HG02571 (cell line): ENCODE results near the gene IZUMO1.
"Not testable (repeated sequence)": the region's sequence is repeated elsewhere in the genome, so short reads cannot be mapped to it uniquely, and the experiment has no call there.

Experiments
- ATAC-seq: cut with Tn5 transposase; IDR thresholded peaks from one replicate; pipeline ENCODE4 v1.9.1; 2021; ENCODE audit warnings: mild to moderate bottlenecking, moderate library complexity; ENCODE audit not compliant: unreplicated experiment

IZUMO1 gene

DNA sequence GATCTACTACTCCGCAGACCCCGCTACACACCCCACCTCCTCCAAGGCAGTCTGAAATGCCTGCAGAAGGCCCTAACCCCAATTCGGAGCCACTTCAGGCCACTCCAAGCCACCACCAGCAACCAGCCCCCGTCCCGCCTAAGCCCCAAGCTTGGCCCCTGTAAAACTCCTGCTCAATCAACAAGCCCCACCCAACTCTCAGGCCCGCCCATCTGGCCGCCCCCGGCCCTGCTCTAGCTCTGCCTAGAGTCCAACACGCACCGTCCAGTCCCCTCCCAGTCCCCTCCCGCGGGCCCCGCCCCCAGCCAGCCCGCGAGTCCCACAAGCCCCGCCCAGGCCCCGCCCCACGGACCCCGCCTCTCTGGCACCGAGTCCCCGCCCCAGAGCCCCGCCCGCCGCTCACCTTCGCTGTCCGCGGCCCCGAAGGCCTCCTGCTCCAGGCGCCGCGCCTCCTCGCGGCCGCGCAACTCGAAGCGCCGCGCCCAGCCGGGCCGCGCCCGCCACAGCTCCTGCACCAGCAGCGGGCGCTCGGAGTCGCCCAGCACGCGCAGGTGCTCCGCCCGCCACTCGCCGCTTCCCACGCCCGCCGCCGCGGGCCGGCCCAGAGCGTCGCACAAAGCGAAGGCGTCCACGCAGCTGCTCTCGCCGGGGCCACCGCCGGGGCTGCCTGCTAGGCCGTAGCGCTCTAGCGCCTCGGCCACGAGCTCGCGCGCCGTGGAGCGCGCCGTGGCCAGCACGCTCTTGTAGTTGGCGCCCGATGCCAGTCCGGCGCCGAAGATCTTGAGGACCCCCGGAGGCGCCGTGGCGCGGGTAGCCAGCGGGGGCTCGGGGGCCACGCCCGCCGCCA, 7.9 kb downstream of the IZUMO1 start:
- no peak for ATAC-seq

DNA sequence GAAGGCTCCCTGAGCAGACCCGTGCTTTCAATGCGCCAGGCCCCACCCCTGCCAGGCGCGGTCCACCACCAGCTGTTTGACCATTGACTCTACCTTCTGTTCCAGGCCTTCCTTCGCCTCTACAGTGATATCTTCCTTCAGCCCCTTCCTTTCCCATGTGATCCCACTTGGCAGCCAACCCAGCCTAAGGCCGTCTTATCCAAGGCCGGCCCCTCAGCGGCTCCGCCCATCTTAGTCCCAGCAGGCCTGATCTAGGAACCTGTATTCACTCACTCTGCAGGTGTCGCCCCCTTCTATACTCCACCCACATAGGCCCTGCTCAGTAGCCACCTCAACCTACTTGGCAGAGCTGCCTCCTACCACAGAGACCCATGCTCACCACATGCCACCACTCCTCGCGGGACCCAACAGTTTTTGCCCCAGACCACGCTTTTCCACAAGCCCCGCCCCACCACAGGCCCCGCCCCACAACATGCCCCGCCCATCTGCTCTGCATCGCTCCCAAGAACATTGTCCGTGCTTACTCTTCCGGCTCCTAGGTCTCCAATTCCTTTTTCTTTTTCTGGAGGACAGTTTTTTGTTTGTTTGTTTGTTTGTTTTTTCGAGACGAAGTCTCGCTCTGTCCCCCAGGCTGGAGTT, 9.2 kb downstream of the IZUMO1 start:
- no peak for ATAC-seq

DNA sequence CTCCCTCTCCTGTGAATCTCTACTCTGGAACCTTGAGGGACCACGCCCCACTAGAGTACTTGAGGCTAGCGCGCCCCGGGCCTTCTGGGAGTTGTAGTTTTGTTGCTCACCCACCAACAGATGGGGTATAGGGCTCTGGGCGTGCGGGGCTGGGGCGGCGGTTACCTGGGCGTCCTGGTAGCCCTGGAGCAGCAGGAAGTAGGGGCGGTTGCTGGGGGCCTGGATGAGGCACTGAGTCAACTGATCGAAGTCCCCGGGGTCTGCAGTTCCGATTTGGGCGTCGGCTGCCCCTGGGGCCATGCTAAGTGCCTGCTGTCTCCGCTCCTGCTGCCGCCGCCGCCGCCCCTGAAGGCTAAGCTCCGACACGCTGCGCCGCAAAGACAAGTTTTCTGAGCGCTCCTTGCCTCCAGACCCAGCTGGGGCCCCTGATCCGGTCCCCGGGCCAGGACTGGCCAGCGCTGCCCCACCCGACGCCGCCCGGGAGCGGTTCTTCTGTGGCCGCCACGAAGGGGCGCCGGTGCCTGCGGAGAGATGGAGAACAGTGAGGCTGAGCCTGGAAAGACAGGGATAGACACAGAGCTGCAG, 11.6 kb downstream of the IZUMO1 start:
- ATAC-seq: no peak

DNA sequence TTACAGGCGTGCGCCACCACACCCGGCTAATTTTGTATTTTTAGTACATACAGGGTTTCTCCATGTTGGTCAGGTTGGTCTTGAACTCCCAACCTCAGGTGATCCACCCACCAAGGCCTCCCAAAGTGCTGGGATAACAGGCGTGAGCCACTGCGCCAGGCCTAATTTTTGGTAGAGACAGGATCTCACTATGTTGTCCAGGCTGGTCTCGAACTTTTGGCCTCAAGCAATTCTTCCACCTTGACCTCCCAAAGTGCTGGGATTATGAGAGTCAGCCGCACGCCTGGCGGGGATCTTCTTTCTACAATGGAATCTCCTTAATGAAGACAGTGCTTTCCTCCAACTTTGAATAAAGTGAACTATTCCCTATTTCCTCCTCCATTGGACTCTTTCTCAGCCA, 12.1 kb downstream of the IZUMO1 start:
- no peak for ATAC-seq

DNA sequence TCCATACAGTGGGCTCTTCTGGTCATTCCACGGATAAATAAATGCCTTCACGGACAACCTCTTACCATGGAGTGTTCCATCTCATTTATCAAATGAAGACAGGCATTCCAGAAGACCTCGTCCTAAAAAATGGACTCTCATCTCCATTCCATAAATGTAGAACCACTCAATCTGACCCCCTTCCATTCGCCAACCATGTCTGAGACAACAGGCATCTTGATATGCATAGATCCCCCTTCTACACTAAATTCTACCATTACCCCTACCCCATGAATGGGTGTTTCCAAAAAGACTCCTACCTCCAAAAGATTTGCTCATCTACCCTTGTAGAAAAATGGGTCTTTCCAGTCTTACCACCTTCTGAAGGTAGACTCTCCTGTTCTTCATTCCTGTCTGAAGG, 15.3 kb downstream of the IZUMO1 start:
- ATAC-seq: no peak

DNA sequence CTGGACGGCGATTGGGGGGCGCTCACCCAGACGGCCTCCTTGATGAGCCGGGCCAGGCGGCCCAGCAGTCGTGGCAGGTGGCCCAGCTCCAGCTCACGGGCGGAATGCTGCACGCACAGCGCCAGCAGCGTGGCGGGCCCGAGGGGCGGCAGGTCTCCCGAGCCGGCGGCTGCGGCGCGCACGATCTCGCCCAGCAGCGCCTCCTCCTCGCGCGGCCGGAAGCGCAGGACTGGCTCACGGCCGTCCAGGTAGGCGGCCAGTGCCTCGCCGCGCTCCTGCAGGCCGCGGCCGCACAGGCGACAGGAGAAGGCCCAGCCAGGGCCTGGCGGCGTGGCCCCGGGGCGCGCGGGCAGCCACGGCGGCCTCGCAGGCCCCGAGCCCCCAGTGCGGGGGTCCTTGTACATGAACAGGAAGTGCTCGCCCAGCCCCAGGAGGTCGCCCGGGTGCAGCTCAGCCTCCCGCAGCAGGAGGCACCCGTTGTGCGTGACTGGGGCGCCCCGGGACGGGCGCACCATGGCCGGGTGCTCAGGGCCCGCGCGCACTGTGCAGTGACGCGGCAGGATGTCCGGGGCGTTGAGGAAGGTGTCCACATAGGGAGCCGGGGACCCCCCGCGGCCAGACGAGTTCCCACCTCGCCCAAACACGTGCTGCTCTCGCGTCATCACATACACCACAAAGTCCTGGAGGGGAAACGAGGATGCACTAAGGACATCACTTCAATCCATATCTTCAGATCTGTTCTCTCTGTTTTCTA, 17.6 kb downstream of the IZUMO1 start:
- no peak for ATAC-seq

DNA sequence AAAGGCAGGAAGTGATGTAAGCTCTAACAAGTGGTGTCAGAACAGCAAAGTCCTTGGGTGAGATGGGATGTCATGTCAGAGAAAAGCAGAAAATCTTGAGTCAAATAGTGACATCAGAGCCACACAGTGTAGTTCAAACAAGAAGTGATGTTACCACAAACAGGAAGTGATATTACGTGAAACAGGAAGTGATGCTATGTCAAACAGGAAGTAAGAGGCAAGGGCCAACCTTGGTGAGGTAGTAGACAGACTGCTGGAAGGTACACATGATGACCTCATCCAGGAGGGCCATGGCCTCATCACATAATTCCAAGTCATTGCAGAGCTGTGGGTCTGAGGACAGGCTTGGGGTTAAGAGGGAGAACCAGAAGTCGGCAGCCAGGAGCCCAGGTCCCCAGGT, 20.2 kb downstream of the IZUMO1 start:
- no peak for ATAC-seq

DNA sequence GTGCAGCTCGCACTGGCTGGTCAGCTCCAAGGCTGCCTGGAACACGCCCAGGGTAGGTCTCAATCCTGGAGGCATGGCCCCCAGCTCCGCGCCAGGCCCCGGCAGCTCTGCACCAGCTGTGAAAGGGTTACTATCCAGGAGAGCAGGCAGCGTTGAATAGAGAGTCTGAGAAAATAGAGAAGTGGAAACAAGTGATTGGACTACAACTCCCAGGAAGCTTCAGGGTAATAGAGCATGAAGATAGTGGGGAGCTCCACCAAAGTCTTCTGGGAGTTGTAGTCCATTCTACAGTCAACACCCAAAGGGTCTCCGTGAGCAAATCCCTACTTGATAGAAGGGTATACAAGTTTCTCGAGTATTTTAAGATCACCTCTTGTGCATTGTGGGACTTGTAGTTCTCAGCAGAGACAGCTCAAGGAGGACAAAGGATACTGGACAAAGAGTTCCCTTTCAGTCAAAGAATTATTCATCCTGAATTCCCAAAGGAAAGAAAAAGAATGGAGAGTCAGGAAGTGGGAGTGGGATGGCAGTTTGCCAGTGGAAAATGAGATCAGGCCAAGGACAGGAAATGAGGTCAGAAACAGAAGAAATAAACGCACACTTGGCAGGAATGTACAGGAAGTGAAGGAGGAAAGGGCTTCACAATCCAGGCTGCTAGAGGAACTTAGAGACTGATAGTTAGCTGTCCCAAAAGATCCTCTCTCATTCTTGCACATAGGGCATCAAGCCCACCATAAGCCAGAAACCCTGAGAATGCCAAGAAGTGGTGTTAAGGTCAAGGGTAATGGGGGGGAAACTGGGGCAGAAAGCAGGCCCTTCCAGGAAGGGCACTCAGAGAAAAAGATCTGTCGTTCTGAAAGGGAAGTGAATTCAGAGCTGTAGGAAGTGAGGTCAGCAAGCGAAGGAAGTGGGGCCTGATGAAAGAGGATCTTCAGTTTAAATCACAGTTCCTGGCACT, 21.6 kb downstream of the IZUMO1 start:
- no peak for ATAC-seq

DNA sequence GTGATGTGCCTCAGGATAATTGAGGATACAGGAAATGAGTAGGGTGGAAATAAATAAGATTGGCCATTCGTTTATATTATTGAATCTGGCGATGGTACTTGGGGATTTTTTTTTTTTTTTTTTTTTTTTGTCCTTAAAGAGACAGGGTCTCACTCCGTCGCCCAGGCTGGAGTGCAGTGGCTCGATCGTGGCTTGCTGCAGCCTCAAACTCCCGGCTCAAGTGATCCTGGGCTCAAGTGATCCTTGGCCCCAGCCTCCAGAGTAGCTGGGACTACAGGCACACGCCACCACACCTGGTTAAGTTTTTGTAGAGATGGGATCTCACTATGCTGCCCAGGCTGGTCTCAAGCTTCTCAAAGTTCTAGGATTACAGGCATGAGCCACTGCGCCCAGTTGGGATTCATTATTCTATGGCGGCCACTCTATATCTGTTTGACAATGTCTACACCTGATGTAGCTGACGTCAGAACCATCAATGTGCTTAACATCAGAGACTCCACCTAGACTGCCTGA, 24.5 kb downstream of the IZUMO1 start:
- ATAC-seq: no peak

DNA sequence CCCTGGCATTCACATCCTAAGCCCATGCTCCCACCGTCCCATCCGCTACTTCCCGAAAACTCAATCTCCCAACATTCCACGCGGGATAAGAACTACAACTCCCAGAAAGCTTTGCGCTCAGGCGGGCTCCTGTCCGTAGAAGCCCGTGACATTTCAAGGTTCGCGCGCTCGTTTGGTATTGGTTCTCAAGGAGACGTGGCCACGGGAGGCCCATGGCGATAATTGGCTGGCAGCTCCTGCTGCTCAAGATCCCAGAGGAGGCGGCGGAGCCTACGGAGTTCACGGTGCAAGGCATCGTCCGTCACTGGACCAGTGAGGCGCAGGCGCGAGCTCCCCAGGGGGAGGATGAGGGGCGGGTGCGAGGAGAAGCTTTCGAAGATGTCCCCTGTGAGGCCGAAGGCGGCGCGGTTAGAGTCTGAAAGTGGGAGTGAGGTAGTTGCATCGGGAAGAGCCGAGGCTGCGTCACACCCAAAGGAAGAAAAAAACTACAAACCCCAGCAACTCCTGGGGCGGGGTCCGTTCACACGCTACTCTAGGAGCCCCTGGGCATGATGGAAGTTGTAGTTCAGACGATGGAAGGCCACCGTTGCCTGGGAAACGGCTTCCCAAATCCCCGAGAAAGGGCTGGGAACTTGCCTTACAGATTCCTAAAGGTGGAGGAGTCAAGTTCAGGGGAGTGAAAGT, 26.0 kb downstream of the IZUMO1 start:
- ATAC-seq: peak; percentile 75

DNA sequence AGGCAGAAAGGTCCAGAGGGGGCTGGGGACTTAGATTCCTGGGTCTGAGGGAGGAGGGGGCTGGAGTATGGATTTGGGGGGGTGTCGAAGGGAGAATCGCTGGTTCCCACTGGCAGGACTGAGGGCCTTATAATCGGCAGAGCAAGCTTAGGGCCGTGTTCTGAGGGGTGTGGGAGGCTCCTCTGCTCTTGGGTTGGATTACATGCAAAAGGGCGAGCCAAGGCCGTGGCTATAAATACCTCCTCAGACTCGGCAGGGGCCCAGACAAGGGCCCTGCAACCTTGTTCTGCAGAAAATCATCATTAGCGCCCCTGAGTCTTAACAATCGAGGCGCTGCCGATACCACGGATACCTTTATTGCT, 26.5 kb downstream of the IZUMO1 start:
- ATAC-seq: no peak

DNA sequence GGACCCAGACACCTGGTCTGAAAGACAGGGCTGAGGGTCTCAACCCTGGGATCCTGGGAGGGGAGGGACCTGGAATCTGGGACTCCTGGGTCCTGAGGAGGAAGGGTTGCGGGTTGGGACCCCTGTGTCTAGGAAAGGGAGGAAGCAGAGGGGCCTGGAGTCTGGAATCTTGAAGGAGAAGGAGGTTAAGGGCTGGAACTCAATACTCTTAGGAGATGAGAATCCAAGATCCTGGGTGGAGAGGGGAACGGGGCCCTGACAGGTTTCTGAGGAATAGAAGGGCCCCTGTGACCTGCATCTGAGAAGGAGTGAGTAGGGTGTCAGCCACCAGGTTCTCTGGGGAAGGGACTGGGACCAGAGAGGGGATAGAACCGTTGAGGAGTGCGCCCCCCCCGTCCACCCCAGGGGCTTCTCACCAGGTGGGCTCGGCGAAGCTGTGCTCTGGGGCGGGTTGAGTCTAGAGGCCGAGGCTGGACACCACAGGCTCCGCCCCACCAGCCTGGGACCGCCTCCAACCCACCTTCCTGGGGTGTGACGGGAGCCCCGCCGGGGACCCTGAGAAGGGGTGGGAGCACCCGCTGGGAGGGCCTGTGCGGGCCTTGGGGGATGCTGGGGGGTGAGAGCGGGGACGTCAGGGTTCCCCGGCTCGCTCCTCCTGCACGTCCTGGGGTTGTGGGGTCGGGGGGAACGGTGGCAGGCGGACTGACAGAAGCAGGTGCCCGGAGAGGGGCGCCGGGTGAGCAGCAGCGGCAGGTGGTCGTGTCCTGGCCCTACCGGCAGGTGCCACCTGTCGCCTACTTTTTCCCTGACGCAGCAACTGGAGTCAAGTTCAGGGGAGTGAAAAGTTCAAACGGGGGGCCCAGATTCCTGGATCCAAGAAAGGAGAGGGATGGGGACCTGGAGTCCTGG, 27.2 kb downstream of the IZUMO1 start, which contains the start of gene MAMSTR:
Gene MAMSTR (minus strand): TSS at position 463 of the 909 bp plus-strand sequence. CDS start 694 bp downstream, outside the sequence.
- no peak for ATAC-seq

DNA sequence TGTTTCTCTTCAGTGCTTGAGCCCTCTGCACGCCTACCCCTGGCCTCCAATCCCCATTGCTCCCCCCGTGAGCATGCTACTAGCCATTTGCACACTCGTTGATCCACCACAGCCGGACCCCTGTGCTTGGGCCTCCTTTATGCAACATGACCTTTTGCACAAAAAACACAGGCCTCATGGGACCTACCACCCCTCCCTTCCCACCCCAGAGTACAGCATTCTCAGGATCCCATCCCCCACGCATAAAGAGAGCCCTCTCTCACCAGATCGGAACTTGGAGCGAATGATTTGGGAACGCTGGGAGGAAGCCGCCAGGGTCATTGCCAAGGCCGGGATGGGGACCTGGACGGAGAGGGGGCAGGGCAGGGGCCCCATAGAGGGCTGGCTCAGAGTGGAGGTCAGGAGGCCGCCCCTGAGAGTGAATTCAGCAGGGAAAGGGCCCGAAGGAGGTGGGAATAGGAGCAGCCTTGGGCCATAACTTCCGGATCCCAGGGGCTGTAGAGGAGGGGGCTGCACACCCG, 27.9 kb downstream of the IZUMO1 start:
- ATAC-seq: no peak

DNA sequence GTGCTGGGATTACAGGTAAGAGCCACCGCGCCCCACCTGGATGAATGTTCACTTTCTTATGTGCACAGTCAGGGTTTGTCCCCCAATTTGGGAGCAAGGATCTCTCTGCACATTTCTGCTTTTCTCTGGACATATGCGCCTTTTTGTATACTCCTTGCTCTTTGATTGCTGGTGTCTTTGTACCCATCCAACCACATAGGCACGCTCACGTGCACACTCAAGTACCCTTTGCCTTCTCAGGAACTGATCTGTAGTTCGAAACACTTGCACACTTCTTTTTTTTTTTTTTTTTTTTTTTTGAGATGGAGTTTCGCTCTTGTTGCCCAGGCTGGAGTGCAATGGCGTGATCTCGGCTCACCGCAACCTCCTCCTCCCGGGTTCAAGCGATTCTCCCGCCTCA, 28.6 kb downstream of the IZUMO1 start:
- ATAC-seq: not testable (repeated sequence)

DNA sequence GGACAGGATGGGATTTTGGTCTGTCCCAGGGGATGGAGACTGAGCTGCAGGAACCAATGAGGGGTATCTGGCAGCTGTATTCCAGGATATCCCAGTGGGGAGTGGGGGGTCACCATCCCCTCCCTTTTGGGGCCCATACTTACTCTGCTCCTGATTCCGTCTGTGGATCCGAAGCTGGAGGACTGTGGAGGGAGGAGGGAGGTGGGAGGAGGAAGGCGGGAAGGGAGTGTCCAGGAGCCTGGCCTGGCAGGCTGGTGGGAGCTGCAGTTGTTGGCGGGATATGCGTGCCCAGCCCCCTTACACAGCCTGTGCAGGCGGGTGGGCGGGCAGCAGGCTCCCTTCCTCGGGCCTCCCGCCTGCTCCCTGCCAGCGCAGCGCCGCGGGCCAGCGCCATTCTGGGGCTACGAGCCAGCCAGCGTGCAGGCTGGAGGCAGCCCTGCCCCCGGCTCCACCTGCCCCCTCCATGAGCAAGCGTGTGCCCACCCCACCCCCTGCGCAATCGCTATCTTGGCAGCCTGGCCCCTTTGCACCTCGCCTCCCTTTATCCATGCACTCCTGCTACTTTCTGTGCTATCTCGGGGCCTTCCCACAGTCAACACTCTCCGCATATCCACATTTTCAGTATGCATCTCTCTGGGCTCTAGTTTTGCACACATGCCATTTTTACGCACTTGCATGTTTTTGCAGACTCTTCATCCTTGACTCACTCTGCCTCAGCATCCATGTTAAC, 30.0 kb downstream of the IZUMO1 start:
- ATAC-seq: no peak

DNA sequence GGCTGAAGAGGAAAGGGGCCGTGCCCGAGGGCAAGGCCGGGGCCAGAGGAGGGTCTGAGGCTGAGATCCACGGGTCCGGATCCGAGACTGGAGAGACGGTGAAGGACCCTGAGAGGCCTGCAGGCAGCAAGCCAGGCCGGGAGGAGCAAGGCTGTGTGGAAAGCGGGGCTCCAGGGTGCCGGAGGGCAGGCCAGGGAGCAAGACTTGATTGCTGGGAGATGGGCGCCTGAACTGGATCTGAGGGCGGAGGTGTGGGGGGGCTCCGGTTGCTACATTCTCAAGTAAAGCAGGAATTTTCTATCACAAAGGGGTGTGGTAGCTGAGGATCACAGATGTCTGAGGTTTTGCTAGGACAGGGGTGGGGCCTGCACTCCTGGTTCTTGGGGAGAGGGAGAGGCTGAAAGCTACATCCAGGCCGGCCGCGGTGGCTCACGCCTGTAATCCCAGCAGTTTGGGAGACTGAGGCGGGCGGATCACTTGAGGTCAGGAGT, 31.0 kb downstream of the IZUMO1 start:
- ATAC-seq: no peak
